ENCODE measurements around the gene NECTIN4. TPM values are rescaled to one million over a fixed set of nuclear protein-coding genes. Genes with fewer than 3 reads are reported as not detected.

Gene NECTIN4
- total and polyA plus RNA-seq, 2 of the 13 experiments (the other 11 are each of a cell fraction or from before 2014, with no cell fraction given), result 5.9 to 12.4 TPM

DNA sequence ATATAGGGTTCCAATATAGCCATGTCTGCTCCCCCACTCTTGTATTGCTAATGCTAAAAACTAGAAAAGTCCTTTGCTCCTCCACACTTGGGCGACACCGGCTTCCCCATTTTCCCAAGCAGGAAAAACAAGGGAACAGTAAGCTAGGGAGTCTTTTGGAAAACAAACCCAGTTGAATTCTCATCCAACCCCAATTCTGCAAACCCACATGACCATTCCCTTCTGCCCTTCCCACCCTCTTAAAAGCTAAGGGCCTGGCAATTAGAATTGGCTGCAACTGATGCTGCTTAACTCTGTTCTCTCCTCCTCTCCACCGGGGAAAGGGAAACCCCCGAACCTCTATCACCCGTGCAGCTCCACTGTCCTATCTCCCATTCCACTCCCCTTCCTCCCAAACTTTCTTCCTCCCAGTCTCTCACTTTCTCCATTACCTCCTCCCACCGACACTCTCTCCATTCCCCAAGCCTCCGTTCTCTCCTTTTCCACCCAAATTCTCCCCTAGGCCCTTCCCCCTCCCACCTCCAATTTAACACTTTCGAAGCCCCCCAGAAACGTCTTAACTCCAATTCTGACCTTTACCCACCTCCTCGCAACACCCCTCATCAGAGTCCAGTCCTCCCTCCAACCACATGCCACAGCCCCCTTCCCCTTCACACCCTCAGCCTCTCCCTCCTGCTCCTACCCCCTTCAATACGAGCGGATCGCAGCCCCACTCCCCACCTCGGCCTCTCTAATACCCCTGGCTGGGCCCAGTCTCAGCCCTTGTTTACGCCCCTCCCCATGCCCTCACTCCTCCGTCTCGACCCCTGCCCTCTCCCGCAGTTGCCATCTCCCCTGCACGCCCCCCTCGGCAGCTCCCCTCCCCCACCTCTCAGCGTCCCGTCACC is 42.4 kb upstream of the NECTIN4 start:
- H3K4me2 ChIP-seq (ENCODE audit: low read depth, low read length), result peak overlapping the region; percentile 72
- ATAC-seq, result peak; percentile 44
- peaks cover 37% of the 10 kb centered on the region for H3K79me2 ChIP-seq (ENCODE audit: insufficient read depth, low read length)
- peak; percentile 50 for FAIRE-seq
- WGBS (ENCODE audit: low lambda C conversion rate), result 10% methylated on average over 22 of the region's 22 CpGs
- H3K27me3 ChIP-seq (ENCODE audit: control insufficient read depth in 1 of 2, insufficient read depth in 2 of 2, low read length in 2 of 2), result no peaks in the 10 kb centered on the region; a peak in 1 of 5 replicates
- ChIA-PET CTCF (ENCODE audit: low intra/inter-chr PET ratio, low total read pairs) (no interaction called here), POLR2A (interaction anchor here (0.6 to 3.5 kb wide), 13 partner anchors 9 to 182 kb away, joined by 3 to 43 read pairs (median 7); partner anchors contain the start of genes APOA2, B4GALT3, F11R and KLHDC9)
- peak overlapping the region; percentile 85 for H3K9ac ChIP-seq (ENCODE audit: insufficient read depth, low read depth, low read length)
- H4K20me1 ChIP-seq (ENCODE audit: insufficient read depth, low read length), result no peaks in the 10 kb centered on the region
- peak overlapping the region; percentile 79 to 82 (median 80) for H3K4me3 ChIP-seq (replicated peaks in 1 of 3; ENCODE audit: insufficient read depth in 1 of 3, low read depth in 2 of 3, low read length in 3 of 3)
- intact Hi-C loops (cut with micrococcal nuclease; ENCODE audit: unreplicated experiment) (loop anchor here (2.0 to 10.0 kb wide), 2 partner anchors 21 to 137 kb away; partner anchors contain the start of gene UFC1), in situ Hi-C loops (cut with HindIII; ENCODE audit: extremely low pct_ligation_motif_present, low pct_unique_long_range_greater_than_20kb) (no loop called here)
- H3K36me3 ChIP-seq (replicated peaks in 1 of 2; ENCODE audit: control insufficient read depth in 1 of 2, insufficient read depth in 2 of 2, low read length in 2 of 2), result peaks cover 2 to 17% of the 10 kb centered on the region in 2 experiments; a peak in 4 of 5 replicates
- peak overlapping the region; percentile 90 for H3K27ac ChIP-seq (ENCODE audit: extremely low read length, insufficient read depth, low read length)
- no peak for DNase-seq (ENCODE audit: low spot score)
- H2AFZ ChIP-seq (ENCODE audit: low read length), result no peak overlapping the region
- no TSS peak for BruUV-seq (replicated peaks)
- H3K9me3 ChIP-seq (ENCODE audit: low read length), result no peaks in the 10 kb centered on the region
- peaks cover 27% of the 10 kb centered on the region for H3K4me1 ChIP-seq (ENCODE audit: insufficient read depth, low read length)
- TF ChIP-seq RFX1 (IDR thresholded peaks at IDR 0.05), result no peak
- no peak for TF ChIP-seq ZIK1 (CRISPR knock-in tag; IDR thresholded peaks at IDR 0.05; ENCODE audit: borderline replicate concordance, low read depth)
- TF ChIP-seq ZNF274 (CRISPR knock-in tag; IDR thresholded peaks at IDR 0.05), result no peak
- no peak for TF ChIP-seq ETV6 (CRISPR knock-in tag; conservative IDR thresholded peaks at IDR 0.05)
- TF ChIP-seq ZNF337 (CRISPR knock-in tag; IDR thresholded peaks at IDR 0.05; ENCODE audit: borderline replicate concordance, low read depth), result no peak
- TF ChIP-seq, protein P1, sequence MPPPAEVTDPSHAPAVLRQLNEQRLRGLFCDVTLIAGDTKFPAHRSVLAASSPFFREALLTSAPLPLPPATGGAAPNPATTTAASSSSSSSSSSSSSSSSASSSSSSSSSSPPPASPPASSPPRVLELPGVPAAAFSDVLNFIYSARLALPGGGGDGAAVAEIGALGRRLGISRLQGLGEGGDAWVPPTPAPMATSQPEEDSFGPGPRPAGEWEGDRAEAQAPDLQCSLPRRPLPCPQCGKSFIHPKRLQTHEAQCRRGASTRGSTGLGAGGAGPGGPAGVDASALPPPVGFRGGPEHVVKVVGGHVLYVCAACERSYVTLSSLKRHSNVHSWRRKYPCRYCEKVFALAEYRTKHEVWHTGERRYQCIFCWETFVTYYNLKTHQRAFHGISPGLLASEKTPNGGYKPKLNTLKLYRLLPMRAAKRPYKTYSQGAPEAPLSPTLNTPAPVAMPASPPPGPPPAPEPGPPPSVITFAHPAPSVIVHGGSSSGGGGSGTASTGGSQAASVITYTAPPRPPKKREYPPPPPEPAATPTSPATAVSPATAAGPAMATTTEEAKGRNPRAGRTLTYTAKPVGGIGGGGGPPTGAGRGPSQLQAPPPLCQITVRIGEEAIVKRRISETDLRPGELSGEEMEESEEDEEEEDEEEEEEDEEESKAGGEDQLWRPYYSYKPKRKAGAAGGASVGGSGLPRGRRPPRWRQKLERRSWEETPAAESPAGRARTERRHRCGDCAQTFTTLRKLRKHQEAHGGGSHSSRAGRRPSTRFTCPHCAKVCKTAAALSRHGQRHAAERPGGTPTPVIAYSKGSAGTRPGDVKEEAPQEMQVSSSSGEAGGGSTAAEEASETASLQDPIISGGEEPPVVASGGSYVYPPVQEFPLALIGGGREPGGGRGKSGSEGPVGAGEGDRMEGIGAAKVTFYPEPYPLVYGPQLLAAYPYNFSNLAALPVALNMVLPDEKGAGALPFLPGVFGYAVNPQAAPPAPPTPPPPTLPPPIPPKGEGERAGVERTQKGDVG (CRISPR knock-in tag; IDR thresholded peaks at IDR 0.05; ENCODE audit: borderline replicate concordance), result peak; percentile 50; the same call in 1 of the 2 replicates
- TF ChIP-seq, protein P2, sequence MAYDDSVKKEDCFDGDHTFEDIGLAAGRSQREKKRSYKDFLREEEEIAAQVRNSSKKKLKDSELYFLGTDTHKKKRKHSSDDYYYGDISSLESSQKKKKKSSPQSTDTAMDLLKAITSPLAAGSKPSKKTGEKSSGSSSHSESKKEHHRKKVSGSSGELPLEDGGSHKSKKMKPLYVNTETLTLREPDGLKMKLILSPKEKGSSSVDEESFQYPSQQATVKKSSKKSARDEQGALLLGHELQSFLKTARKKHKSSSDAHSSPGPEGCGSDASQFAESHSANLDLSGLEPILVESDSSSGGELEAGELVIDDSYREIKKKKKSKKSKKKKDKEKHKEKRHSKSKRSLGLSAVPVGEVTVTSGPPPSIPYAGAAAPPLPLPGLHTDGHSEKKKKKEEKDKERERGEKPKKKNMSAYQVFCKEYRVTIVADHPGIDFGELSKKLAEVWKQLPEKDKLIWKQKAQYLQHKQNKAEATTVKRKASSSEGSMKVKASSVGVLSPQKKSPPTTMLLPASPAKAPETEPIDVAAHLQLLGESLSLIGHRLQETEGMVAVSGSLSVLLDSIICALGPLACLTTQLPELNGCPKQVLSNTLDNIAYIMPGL (CRISPR knock-in tag; IDR thresholded peaks at IDR 0.05; ENCODE audit: borderline replicate concordance in 1 of 2, low read depth in 1 of 2), result 0 out of 4 replicates have a peak, but pooled peaks of 1 of the 2 experiments have one; percentile 53
- peak; percentile 82 for TF ChIP-seq ZNF263 (CRISPR knock-in tag; IDR thresholded peaks at IDR 0.05)
- no peak for TF ChIP-seq ZNF503 (CRISPR knock-in tag; IDR thresholded peaks at IDR 0.05)
- no peak for TF ChIP-seq MATR3 (CRISPR knock-in tag; IDR thresholded peaks at IDR 0.05)
- TF ChIP-seq ZNF598 (CRISPR knock-in tag; IDR thresholded peaks at IDR 0.05; ENCODE audit: borderline replicate concordance), result no peak
- TF ChIP-seq ARNTL (CRISPR knock-in tag; IDR thresholded peaks at IDR 0.05), result no peak
- no peak for TF ChIP-seq HNF4G (IDR thresholded peaks at IDR 0.05; ENCODE audit: borderline replicate concordance, low read depth, low read length)
- 0 out of 2 replicates have a peak, but pooled peaks have one; percentile 13 for TF ChIP-seq HNF4G (CRISPR knock-in tag; IDR thresholded peaks at IDR 0.05; ENCODE audit: borderline replicate concordance, low read depth)
- peak; percentile 32; the same call in 1 of the 2 replicates for TF ChIP-seq MTF2 (CRISPR knock-in tag; IDR thresholded peaks at IDR 0.05; ENCODE audit: borderline replicate concordance)
- no peak for TF ChIP-seq HHEX (CRISPR knock-in tag; IDR thresholded peaks at IDR 0.05)

All from HepG2 (cell line).